Daoy (cell line): ENCODE measurements around the gene PEX5. TPM values are rescaled to one million over a fixed set of nuclear protein-coding genes. Genes with fewer than 3 reads are reported as not detected.

Experiments used
- DNase-seq: peaks from one replicate; pipeline ENCODE4 v3.0.0-alpha.2; 2015; ENCODE audit warnings: low read depth
- total RNA-seq: library from RNA; depleted of rRNA; stranded (reverse); fragments of >200 nt; shearing (Covaris generic); gene quantifications from 2 replicates; pipeline ENCODE4 v1.2.3, GENCODE V29; 2014; rRNA removed

PEX5 gene
- total RNA-seq: 23.2 and 26.8 TPM in 2 replicates

- DNase-seq: peak; percentile 94
These were observed at the start of gene PEX5 for GRCh38 chr12:7189398-7190267. PEX5 (plus strand) TSS chr12:7189686; CDS start chr12:7190378, 692 bp downstream.

GRCh38 chr12:7141351-7142005, 48.0 kb upstream of the PEX5 start:
- no peak for DNase-seq

GRCh38 chr12:7142056-7142644, 47.3 kb upstream of the PEX5 start:
- peak; percentile 60 for DNase-seq

- no peak for DNase-seq
These were observed 46.5 kb upstream of the PEX5 start for GRCh38 chr12:7142809-7143465.

GRCh38 chr12:7143564-7143963, 45.9 kb upstream of the PEX5 start:
- DNase-seq: no peak

- DNase-seq: no peak
These were observed 44.9 kb upstream of the PEX5 start for GRCh38 chr12:7144414-7145120.

GRCh38 chr12:7145671-7146070, 43.8 kb upstream of the PEX5 start:
- DNase-seq: no peak

GRCh38 chr12:7146228-7146627, 43.3 kb upstream of the PEX5 start:
- DNase-seq: no peak

- no peak for DNase-seq
These were observed 42.6 kb upstream of the PEX5 start for GRCh38 chr12:7146906-7147305.

- no peak for DNase-seq
These were observed 39.1 kb upstream of the PEX5 start for GRCh38 chr12:7150356-7150755.

GRCh38 chr12:7150841-7151240, 38.6 kb upstream of the PEX5 start:
- no peak for DNase-seq

GRCh38 chr12:7151532-7151931, 38.0 kb upstream of the PEX5 start:
- no peak for DNase-seq

- no peak for DNase-seq
These were observed 36.7 kb upstream of the PEX5 start for GRCh38 chr12:7152818-7153217.

GRCh38 chr12:7154042-7154441, 35.4 kb upstream of the PEX5 start:
- DNase-seq: no peak

GRCh38 chr12:7154901-7155470, 34.5 kb upstream of the PEX5 start:
- no peak for DNase-seq

- DNase-seq: no peak
These were observed 33.9 kb upstream of the PEX5 start for GRCh38 chr12:7155471-7156034.

GRCh38 chr12:7156259-7157197, 33.0 kb upstream of the PEX5 start:
- DNase-seq: no peak

- DNase-seq: no peak
These were observed 32.1 kb upstream of the PEX5 start for GRCh38 chr12:7157391-7157790.

- DNase-seq: no peak
These were observed 30.5 kb upstream of the PEX5 start for GRCh38 chr12:7158781-7159609.
